HepG2 (cell line): ENCODE data around the gene LMNA. TPM values are rescaled to one million over a fixed set of nuclear protein-coding genes. Genes with fewer than 3 reads are reported as not detected.

Source experiments
- ATAC-seq: fragments of 200-7000 bp; cut with Tn5 transposase; 3 replicates; pipeline ENCODE4 v1.9.1; 2020; ENCODE audit warnings: mild to moderate bottlenecking, moderate library complexity
- BruUV-seq: library from RNA; stranded (reverse); fragments of 400-500 nt; replicated peaks from 2 replicates; lab custom pipeline; 2021; lab: Mats Ljungman, UMichigan
- CTCF ChIA-PET: fragments of 300-600 bp; formaldehyde crosslinking; extraction: SDS; loops from one replicate; lab custom pipeline; 2021; ENCODE audit warnings: low total read pairs, inconsistent platforms, low intra/inter-chr PET ratio; lab: Yijun Ruan, JAX
- POLR2A ChIA-PET: fragments of 350-600 bp; sonication (Branson Sonifier 250); formaldehyde crosslinking; loops from one replicate; lab custom pipeline; 2020; ENCODE audit warnings: antibody characterized with exemption, inconsistent platforms; lab: Yijun Ruan, JAX
- DNase-seq: peaks from one replicate; pipeline ENCODE4 v3.0.0-alpha.2; 2015; ENCODE audit warnings: low spot score
- FAIRE-seq: peaks from 3 replicates; lab custom pipeline; 2011; peaks lifted over from hg19 to GRCh38; lab: Jason Lieb, UNC
- H2AFZ ChIP-seq: one replicate; pipeline ENCODE4 v1.6.1; 2011; ENCODE audit warnings: low read length, inconsistent platforms
- H3K27ac ChIP-seq: fragments of 300-600 bp; 3 replicates; pipeline ENCODE4 v1.8.0; 2011; ENCODE audit warnings: mixed run types, mild to moderate bottlenecking, mixed read lengths, low read length, inconsistent platforms; ENCODE audit not compliant: insufficient read depth; ENCODE audit errors: extremely low read length
- H3K27me3 ChIP-seq, 2 experiments: fragments of 200-600 bp in 1 of 2; 2 replicates in 1 of 2; 3 replicates in 1 of 2; pipeline versions ENCODE4 v1.6.0 to v1.8.0; 2011; ENCODE audit warnings: low read length in 2 of 2, mild to moderate bottlenecking in 2 of 2, moderate library complexity in 2 of 2, inconsistent platforms in 1 of 2; ENCODE audit not compliant: insufficient read depth in 2 of 2, control insufficient read depth in 1 of 2
- H3K36me3 ChIP-seq, 2 experiments: fragments of 200-600 bp in 1 of 2; replicated peaks in 1 of 2; 2 replicates in 1 of 2; 3 replicates in 1 of 2; pipeline versions ENCODE4 v1.5.1 to v1.8.0; 2011; ENCODE audit warnings: low read length in 2 of 2, inconsistent platforms in 1 of 2; ENCODE audit not compliant: insufficient read depth in 2 of 2, control insufficient read depth in 1 of 2
- H3K4me1 ChIP-seq: 2 replicates; pipeline ENCODE4 v1.5.1; 2012; ENCODE audit warnings: low read length, inconsistent platforms; ENCODE audit not compliant: insufficient read depth
- H3K4me2 ChIP-seq: 2 replicates; pipeline ENCODE4 v1.6.0; 2011; ENCODE audit warnings: low read depth, low read length, inconsistent platforms
- H3K4me3 ChIP-seq, 3 experiments: fragments of 200-600 bp in 1 of 3; sonication (generic), shearing (Covaris generic) in 1 of 3; replicated peaks in 1 of 3; 2 replicates each; pipeline ENCODE4 v1.5.1; 2011 to 2016; ENCODE audit warnings: low read length in 3 of 3, inconsistent platforms in 2 of 3, low read depth in 2 of 3, mild to moderate bottlenecking in 2 of 3, control low read depth in 1 of 3, mixed read lengths in 1 of 3; ENCODE audit not compliant: insufficient read depth in 1 of 3
- H3K79me2 ChIP-seq: one replicate; pipeline ENCODE4 v1.6.1; 2011; ENCODE audit warnings: low read length, inconsistent platforms; ENCODE audit not compliant: insufficient read depth
- H3K9ac ChIP-seq: 2 replicates; pipeline ENCODE4 v1.6.0; 2011; ENCODE audit warnings: mild to moderate bottlenecking, low read depth, low read length, inconsistent platforms; ENCODE audit not compliant: insufficient read depth
- H3K9me3 ChIP-seq: 2 replicates; pipeline ENCODE4 v1.5.1; 2012; ENCODE audit warnings: mild to moderate bottlenecking, low read length
- H4K20me1 ChIP-seq: 2 replicates; pipeline ENCODE4 v1.6.0; 2011; ENCODE audit warnings: inconsistent platforms, mild to moderate bottlenecking, low read length, moderate library complexity; ENCODE audit not compliant: insufficient read depth
- AKAP8 ChIP-seq: sonication (generic); formaldehyde crosslinking; IDR thresholded peaks from 2 replicates; pipeline ENCODE4 v1.5.1; 2020; ENCODE audit warnings: mild to moderate bottlenecking, missing genetic modification reagents
- FIP1L1 ChIP-seq: fragments of 200-400 bp; formaldehyde crosslinking; IDR thresholded peaks from 2 replicates; pipeline ENCODE4 v1.6.1; 2018; ENCODE audit warnings: low read depth, mild to moderate bottlenecking, low read length, moderate library complexity, borderline replicate concordance; ENCODE audit not compliant: insufficient read depth
- MTA3 ChIP-seq: sonication (generic); formaldehyde crosslinking; IDR thresholded peaks from 2 replicates; pipeline ENCODE4 v1.4.0; 2020; ENCODE audit warnings: missing genetic modification reagents
- MXD4 ChIP-seq: IDR thresholded peaks from 2 replicates; pipeline ENCODE4 v1.6.1; 2016; ENCODE audit warnings: mild to moderate bottlenecking, missing biosample characterization, missing genetic modification reagents
- NR0B2 ChIP-seq: sonication (generic); formaldehyde crosslinking; IDR thresholded peaks from 2 replicates; pipeline ENCODE4 v1.4.0; 2020; ENCODE audit warnings: mild to moderate bottlenecking, missing genetic modification reagents
- PBX2 ChIP-seq: IDR thresholded peaks from 2 replicates; pipeline ENCODE4 v1.6.1; 2016; ENCODE audit warnings: control low read depth
- SKI ChIP-seq: fragments of 450-650 bp; IDR thresholded peaks from one replicate; pipeline ENCODE4 v1.6.1; 2018; ENCODE audit warnings: mild to moderate bottlenecking; ENCODE audit not compliant: partially characterized antibody
- ZC3H4 ChIP-seq: sonication (generic); formaldehyde crosslinking; IDR thresholded peaks from 2 replicates; pipeline ENCODE4 v1.4.0; 2020; ENCODE audit warnings: missing genetic modification reagents, borderline replicate concordance
- ZKSCAN8 ChIP-seq: IDR thresholded peaks from 2 replicates; pipeline ENCODE4 v1.6.1; 2016; ENCODE audit warnings: borderline replicate concordance, missing genetic modification reagents, missing compliant biosample characterization
- ZNF546 ChIP-seq: sonication (generic); formaldehyde crosslinking; conservative IDR thresholded peaks from 2 replicates; pipeline ENCODE4 v1.8.1; 2023; ENCODE audit warnings: mild to moderate bottlenecking, missing genetic modification reagents
- ZNF639 ChIP-seq: conservative IDR thresholded peaks from 2 replicates; pipeline ENCODE4 v1.6.1; 2018; ENCODE audit warnings: missing genetic modification reagents
- ZSCAN5A ChIP-seq: sonication (generic); formaldehyde crosslinking; IDR thresholded peaks from 2 replicates; pipeline ENCODE4 v1.8.0; 2022; ENCODE audit warnings: mild to moderate bottlenecking, missing genetic modification reagents, borderline replicate concordance
- WGBS: methylation state at CpG from one replicate; pipeline ENCODE4 v1.1.6; 2017; ENCODE audit warnings: low lambda C conversion rate; 5-methylcytosine and 5-hydroxymethylcytosine counted together
- in situ Hi-C: cut with HindIII; loops from 2 replicates; pipeline ENCODE4 v1.10.0; 2017; ENCODE audit warnings: low pct_unique_long_range_greater_than_20kb; ENCODE audit not compliant: extremely low pct_ligation_motif_present
- intact Hi-C: fragments of 100-400 bp; cut with micrococcal nuclease; formaldehyde crosslinking; loops from one replicate; pipeline ENCODE4 v1.10.0; 2022; ENCODE audit not compliant: unreplicated experiment
- polyA plus RNA-seq, 8 experiments: library from polyadenylated mRNA; depleted of rRNA in 3 of 8; stranded (reverse) in 7 of 8; unstranded in 1 of 8; fragments of >200 nt; fragmentation: Illumina TruSeq in 4 of 8; extraction: Trizol in 4 of 8; gene quantifications; 2 replicates each; pipeline versions ENCODE4 v1.2.1 to v1.2.3, GENCODE V29; 2011 to 2016; ENCODE audit warnings: low read depth in 4 of 8, missing spikeins in 1 of 8, mixed read lengths in 1 of 8; ENCODE audit not compliant: insufficient read depth in 1 of 8
- total RNA-seq, 5 experiments: library from RNA; depleted of rRNA; stranded (reverse); fragments of >200 nt; fragmentation: Illumina TruSeq; extraction: Trizol; gene quantifications; 2 replicates each; pipeline ENCODE4 v1.2.3, GENCODE V29; 2016; ENCODE audit warnings: low read depth in 1 of 5

The LMNA gene
- total and polyA plus RNA-seq, 2 of the 13 experiments (the other 11 are each of a cell fraction or from before 2014, with no cell fraction given): 107 to 225 TPM

GRCh38 chr1:156097499-156098178 lies 16.9 kb upstream of the LMNA start:
- ChIA-PET POLR2A (interaction anchor here (0.8 to 11.0 kb wide), 7 partner anchors 7 to 31 kb away, joined by 3 to 113 read pairs (median 11); partner anchors contain the start of gene LMNA), CTCF (interaction anchor here (5.0 kb wide), 1 partner anchor 33 kb away, joined by 92 read pairs; no protein-coding TSS in a partner anchor)
- Histone ChIP-seq H3K79me2 (no peaks in the 10 kb centered on the region), H3K4me1 (peaks cover 69% of the 10 kb centered on the region), H2AFZ (no peak overlapping the region), H4K20me1 (no peaks in the 10 kb centered on the region), H3K27me3 (no peaks in the 10 kb centered on the region), H3K36me3 (peaks cover 2% of the 10 kb centered on the region in 2 experiments; a peak in 1 of 5 replicates), H3K9ac (no peak overlapping the region), H3K4me3 (no peak overlapping the region), H3K4me2 (no peak overlapping the region), H3K27ac (no peak overlapping the region), H3K9me3 (no peaks in the 10 kb centered on the region)
- DNase-seq (no peak), ATAC-seq (no peak), FAIRE-seq (no peak)
- TF ChIP-seq PBX2: no peak
- peak; percentile 58; the same call in 1 of the 2 replicates for TF ChIP-seq AKAP8 (CRISPR knock-in tag)
- in situ Hi-C loops: loop anchor here (5.0 kb wide), 1 partner anchor 35 kb away; no protein-coding TSS in a partner anchor
- BruUV-seq: no TSS peak
- intact Hi-C loops: no loop called here
- WGBS: 96% methylated on average over 7 of the region's 9 CpGs

GRCh38 chr1:156098784-156099183 lies 15.7 kb upstream of the LMNA start:
- intact Hi-C loops: no loop called here
- H3K79me2 ChIP-seq: no peaks in the 10 kb centered on the region
- TF ChIP-seq ZSCAN5A (CRISPR knock-in tag) (no peak), ZNF639 (CRISPR knock-in tag) (no peak), SKI (no peak), ZC3H4 (no peak), FIP1L1 (no peak), ZKSCAN8 (no peak), MTA3 (no peak), MXD4 (CRISPR knock-in tag) (no peak), ZNF546 (no peak), NR0B2 (CRISPR knock-in tag) (no peak)

More at GRCh38 chr1:156098784-156099183, 15.7 kb upstream of the LMNA start:
- DNase-seq: no peak
- WGBS: 86% methylated on average over 2 of the region's 2 CpGs
- peak overlapping the region; percentile 6; the same call in 1 of the 2 replicates for H3K9ac ChIP-seq
- POLR2A ChIA-PET: interaction anchor here (3.0 to 11.0 kb wide), 3 partner anchors 16 to 30 kb away, joined by 11 to 113 read pairs (median 14); partner anchors contain the start of gene LMNA
- no peak for ATAC-seq
- peaks cover 81% of the 10 kb centered on the region for H3K4me1 ChIP-seq
- no peak overlapping the region for H2AFZ ChIP-seq
- peak overlapping the region; percentile 3 for H3K27ac ChIP-seq
- FAIRE-seq: no peak
- H3K36me3 ChIP-seq: peaks cover 2% of the 10 kb centered on the region in 2 experiments; a peak in 1 of 5 replicates
- no peaks in the 10 kb centered on the region for H3K9me3 ChIP-seq
- no peak overlapping the region for H3K4me3 ChIP-seq
- H4K20me1 ChIP-seq: no peaks in the 10 kb centered on the region
- in situ Hi-C loops: loop anchor here (5.0 kb wide), 1 partner anchor 34 kb away; no protein-coding TSS in a partner anchor
- CTCF ChIA-PET: no interaction called here
- no peak overlapping the region for H3K4me2 ChIP-seq
- no peaks in the 10 kb centered on the region for H3K27me3 ChIP-seq
- no TSS peak for BruUV-seq
